ENCODE results near the gene PPFIA4.

- no peak for TF ChIP-seq CTCF (IDR thresholded peaks at IDR 0.05)
- TF ChIP-seq POLR2AphosphoS5 (IDR thresholded peaks at IDR 0.05; ENCODE audit: low read depth, low read length) = no peak
Measured at GRCh38 chr1:203054184-203054583, 27.9 kb downstream of the PPFIA4 start.
